Activated effector memory CD4-positive, alpha-beta T cell treated with anti-CD3 and anti-CD28 coated beads, Interleukin-2, amount 50 U/mL, for 16 hours (primary cell): Measurements from ENCODE around the gene CT45A6.
"Not testable (repeated sequence)": the region's sequence is repeated elsewhere in the genome, so short reads cannot be mapped to it uniquely, and the experiment has no call there.

Experiments
- DNase-seq: peaks from one replicate; pipeline ENCODE4 v3.0.0-alpha.2; 2020

Gene CT45A6, protein sequence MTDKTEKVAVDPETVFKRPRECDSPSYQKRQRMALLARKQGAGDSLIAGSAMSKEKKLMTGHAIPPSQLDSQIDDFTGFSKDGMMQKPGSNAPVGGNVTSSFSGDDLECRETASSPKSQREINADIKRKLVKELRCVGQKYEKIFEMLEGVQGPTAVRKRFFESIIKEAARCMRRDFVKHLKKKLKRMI

DNA sequence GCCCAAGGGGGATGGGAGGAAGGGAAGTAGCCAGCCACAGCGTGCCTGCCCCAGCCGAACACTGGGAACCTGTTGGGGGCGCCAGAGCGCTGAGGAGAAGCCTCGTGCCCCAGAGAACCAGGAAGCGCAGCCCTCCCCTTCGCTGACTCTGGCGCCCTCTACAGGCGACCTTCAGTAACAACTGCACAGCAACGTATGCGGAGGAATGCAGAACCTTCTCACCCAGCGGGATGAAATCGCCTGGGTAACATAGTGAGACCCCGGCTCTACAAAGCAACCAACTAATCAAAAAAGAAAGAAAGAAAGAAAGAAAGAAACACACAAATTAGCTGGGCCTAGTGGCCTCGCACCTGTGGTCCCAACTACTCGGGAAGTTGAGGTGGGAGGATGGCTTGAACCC is at the start of gene CT45A6:
TSS of gene CT45A6 (minus strand) at position 101 of the 400 bp plus-strand sequence. CDS start 3,794 bp downstream, outside the sequence.
- not testable (repeated sequence) for DNase-seq

DNA sequence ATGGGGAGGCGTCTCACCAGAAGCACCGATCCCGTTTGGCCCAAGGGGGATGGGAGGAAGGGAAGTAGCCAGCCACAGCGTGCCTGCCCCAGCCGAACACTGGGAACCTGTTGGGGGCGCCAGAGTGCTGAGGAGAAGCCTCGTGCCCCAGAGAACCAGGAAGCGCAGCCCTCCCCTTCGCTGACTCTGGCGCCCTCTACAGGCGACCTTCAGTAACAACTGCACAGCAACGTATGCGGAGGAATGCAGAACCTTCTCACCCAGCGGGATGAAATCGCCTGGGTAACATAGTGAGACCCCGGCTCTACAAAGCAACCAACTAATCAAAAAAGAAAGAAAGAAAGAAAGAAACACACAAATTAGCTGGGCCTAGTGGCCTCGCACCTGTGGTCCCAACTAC is 34.6 kb upstream of the CT45A6 start, which contains the start of gene CT45A7:
TSS of gene CT45A7 (minus strand) at position 101 of the 400 bp plus-strand sequence. CDS start 3,747 bp downstream, outside the sequence.
- not testable (repeated sequence) for DNase-seq

DNA sequence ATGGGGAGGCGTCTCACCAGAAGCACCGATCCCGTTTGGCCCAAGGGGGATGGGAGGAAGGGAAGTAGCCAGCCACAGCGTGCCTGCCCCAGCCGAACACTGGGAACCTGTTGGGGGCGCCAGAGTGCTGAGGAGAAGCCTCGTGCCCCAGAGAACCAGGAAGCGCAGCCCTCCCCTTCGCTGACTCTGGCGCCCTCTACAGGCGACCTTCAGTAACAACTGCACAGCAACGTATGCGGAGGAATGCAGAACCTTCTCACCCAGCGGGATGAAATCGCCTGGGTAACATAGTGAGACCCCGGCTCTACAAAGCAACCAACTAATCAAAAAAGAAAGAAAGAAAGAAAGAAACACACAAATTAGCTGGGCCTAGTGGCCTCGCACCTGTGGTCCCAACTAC is 17.3 kb upstream of the CT45A6 start, which contains the start of gene CT45A2:
TSS of gene CT45A2 (minus strand) at position 101 of the 400 bp plus-strand sequence. CDS start 3,747 bp downstream, outside the sequence.
- not testable (repeated sequence) for DNase-seq

DNA sequence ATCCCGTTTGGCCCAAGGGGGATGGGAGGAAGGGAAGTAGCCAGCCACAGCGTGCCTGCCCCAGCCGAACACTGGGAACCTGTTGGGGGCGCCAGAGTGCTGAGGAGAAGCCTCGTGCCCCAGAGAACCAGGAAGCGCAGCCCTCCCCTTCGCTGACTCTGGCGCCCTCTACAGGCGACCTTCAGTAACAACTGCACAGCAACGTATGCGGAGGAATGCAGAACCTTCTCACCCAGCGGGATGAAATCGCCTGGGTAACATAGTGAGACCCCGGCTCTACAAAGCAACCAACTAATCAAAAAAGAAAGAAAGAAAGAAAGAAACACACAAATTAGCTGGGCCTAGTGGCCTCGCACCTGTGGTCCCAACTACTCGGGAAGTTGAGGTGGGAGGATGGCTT is 17.2 kb downstream of the CT45A6 start, which contains the start of gene CT45A5:
TSS of gene CT45A5 (minus strand) at position 101 of the 400 bp plus-strand sequence. CDS start 3,774 bp downstream, outside the sequence.
- not testable (repeated sequence) for DNase-seq

DNA sequence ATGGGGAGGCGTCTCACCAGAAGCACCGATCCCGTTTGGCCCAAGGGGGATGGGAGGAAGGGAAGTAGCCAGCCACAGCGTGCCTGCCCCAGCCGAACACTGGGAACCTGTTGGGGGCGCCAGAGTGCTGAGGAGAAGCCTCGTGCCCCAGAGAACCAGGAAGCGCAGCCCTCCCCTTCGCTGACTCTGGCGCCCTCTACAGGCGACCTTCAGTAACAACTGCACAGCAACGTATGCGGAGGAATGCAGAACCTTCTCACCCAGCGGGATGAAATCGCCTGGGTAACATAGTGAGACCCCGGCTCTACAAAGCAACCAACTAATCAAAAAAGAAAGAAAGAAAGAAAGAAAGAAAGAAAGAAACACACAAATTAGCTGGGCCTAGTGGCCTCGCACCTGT is 34.5 kb downstream of the CT45A6 start, which contains the start of gene CT45A3:
TSS of gene CT45A3 (minus strand) at position 101 of the 400 bp plus-strand sequence. CDS start 3,747 bp downstream, outside the sequence.
- not testable (repeated sequence) for DNase-seq

DNA sequence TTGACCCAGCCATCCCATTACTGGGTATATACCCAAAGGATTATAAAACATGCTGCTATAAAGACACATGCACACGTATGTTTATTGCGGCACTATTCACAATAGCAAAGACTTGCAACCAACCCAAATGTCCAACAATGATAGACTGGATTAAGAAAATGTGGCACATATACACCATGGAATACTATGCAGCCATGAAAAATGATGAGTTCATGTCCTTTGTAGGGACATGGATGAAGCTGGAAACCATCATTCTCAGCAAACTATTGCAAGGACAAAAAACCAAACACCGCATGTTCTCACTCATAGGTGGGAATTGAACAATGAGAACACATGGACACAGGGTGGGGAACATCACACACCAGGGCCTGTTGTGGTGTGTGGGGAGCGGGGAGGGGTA is 57.8 kb downstream of the CT45A6 start:
- DNase-seq: not testable (repeated sequence)
